ENCODE measurements around the gene PKIG.

DNA sequence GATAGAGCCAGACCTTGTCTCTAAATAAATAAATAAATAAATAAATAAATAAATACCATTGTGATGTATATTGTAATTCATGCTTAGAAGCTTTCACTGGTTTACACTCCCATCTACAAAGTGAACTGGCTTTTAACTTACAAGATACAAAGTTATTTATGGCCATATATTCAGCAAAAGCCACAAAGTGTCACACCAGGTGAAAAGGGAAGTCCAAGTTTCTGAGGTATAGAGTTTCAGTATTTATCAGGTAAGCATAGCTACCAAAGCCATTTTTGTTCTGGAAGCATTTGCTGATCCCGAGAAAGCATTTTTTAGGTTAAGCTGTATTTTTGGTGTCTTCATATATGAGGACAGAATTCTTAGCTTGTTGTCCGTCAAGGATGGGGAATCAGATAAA is 22.1 kb upstream of the PKIG start:
- TF ChIP-seq, protein P1, sequence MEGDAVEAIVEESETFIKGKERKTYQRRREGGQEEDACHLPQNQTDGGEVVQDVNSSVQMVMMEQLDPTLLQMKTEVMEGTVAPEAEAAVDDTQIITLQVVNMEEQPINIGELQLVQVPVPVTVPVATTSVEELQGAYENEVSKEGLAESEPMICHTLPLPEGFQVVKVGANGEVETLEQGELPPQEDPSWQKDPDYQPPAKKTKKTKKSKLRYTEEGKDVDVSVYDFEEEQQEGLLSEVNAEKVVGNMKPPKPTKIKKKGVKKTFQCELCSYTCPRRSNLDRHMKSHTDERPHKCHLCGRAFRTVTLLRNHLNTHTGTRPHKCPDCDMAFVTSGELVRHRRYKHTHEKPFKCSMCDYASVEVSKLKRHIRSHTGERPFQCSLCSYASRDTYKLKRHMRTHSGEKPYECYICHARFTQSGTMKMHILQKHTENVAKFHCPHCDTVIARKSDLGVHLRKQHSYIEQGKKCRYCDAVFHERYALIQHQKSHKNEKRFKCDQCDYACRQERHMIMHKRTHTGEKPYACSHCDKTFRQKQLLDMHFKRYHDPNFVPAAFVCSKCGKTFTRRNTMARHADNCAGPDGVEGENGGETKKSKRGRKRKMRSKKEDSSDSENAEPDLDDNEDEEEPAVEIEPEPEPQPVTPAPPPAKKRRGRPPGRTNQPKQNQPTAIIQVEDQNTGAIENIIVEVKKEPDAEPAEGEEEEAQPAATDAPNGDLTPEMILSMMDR (IDR thresholded peaks at IDR 0.05; ENCODE audit: borderline replicate concordance, extremely low read depth, low read length, poor library complexity, severe bottlenecking), result no peak
- TF ChIP-seq EZH2 (IDR thresholded peaks at IDR 0.05; ENCODE audit: borderline replicate concordance, low read depth, low read length, severe bottlenecking), result no peak
